ENCODE results near the gene CRP. TPM values are rescaled to one million over a fixed set of nuclear protein-coding genes. Genes with fewer than 3 reads are reported as not detected.

Gene CRP
- total and polyA plus RNA-seq, 2 of the 4 experiments (the other 2 are of a cell fraction) = not detected

DNA sequence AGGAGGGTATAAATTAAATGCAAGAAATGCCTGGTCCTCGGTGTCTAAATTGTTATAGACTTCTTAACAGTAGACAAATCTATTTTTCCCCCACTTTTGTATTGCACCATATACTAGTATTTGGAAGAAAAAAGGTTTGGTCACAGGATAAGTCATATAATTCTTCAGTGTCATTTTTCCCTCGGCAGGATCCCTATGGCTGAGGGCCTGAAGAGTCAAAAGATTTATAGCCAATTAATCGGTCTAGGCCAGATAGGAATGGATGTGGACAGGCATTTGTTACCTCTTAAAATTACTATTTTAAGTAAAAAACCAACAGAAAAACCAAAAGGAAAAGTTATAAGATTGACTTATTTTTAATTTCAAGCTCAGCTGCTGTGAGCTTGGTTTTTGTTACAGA, 45.6 kb downstream of the CRP start:
- ChIA-PET POLR2A (ENCODE audit: unreplicated experiment) (interaction anchor here (0.5 kb wide), 1 partner anchor 1276 kb away, joined by 15 read pairs; no protein-coding TSS in a partner anchor), CTCF (no interaction called here)
- H3K4me1 ChIP-seq (ENCODE audit: control insufficient read depth, insufficient read depth, low read length) = no peaks in the 10 kb centered on the region
- H2AK9ac ChIP-seq (replicated peaks; ENCODE audit: low read depth, low read length, poor library complexity) = no peak overlapping the region
- H3K36me3 ChIP-seq (ENCODE audit: control insufficient read depth, insufficient read depth, low read length) = no peaks in the 10 kb centered on the region
- H3K4me3 ChIP-seq (ENCODE audit: insufficient read depth, low read depth, low read length) = no peak overlapping the region
- no peaks in the 10 kb centered on the region for H3K9me1 ChIP-seq (ENCODE audit: insufficient read depth, low read length)
- H2BK120ac ChIP-seq (ENCODE audit: low read depth, low read length) = no peak overlapping the region
- H2AFZ ChIP-seq (replicated peaks; ENCODE audit: low read length, poor library complexity) = no peak overlapping the region
- DNase-seq = no peak
- no peak overlapping the region for H3K56ac ChIP-seq (ENCODE audit: extremely low read depth, insufficient read depth, low read length)
- intact Hi-C loops (cut with micrococcal nuclease) (no loop called here), dilution Hi-C loops (cut with HindIII; ENCODE audit: low sequenced_read_pairs, unreplicated experiment) (no loop called here), in situ Hi-C loops (cut with MboI; ENCODE audit: low sequenced_read_pairs) (no loop called here)
- no peaks in the 10 kb centered on the region; the same call in 1 of the 2 replicates for H3K9me3 ChIP-seq (ENCODE audit: control insufficient read depth, insufficient read depth, low read length)
- no peak overlapping the region for H2BK20ac ChIP-seq (ENCODE audit: low read depth, low read length)
- H3K4ac ChIP-seq (ENCODE audit: low read depth, low read length) = no peak overlapping the region
- H3K27me3 ChIP-seq (ENCODE audit: control insufficient read depth, insufficient read depth, low read length) = no peaks in the 10 kb centered on the region
- H4K5ac ChIP-seq (ENCODE audit: low read depth, low read length) = no peak overlapping the region
- H2BK5ac ChIP-seq (ENCODE audit: low read depth, low read length, poor library complexity, severe bottlenecking) = no peak overlapping the region
- no peak overlapping the region for H3K23ac ChIP-seq (ENCODE audit: low read depth, low read length)
- H3K4me2 ChIP-seq (ENCODE audit: low read depth, low read length) = no peak overlapping the region
- no peak overlapping the region for H3K27ac ChIP-seq (ENCODE audit: insufficient read depth, low read length)
- no peak overlapping the region for H2BK15ac ChIP-seq (ENCODE audit: low read depth, low read length)
- WGBS, 2 experiments (ENCODE audit: extremely low coverage in 2 of 2, insufficient read length in 1 of 2) = no CpG with 5 or more reads among the region's 3 CpGs
- no peak overlapping the region for H3K9ac ChIP-seq (ENCODE audit: low read depth, low read length)
- H3K18ac ChIP-seq (ENCODE audit: low read depth, low read length) = no peak overlapping the region
- no peak overlapping the region for H4K8ac ChIP-seq (ENCODE audit: low read depth in 2 of 2, low read length in 2 of 2)
- ATAC-seq (ENCODE audit: low read depth) = no peak
- no peak overlapping the region for H3K14ac ChIP-seq (replicated peaks; ENCODE audit: low read depth, low read length)
- H3K79me1 ChIP-seq (ENCODE audit: low read depth in 1 of 2, low read length in 2 of 2) = no peaks in the 10 kb centered on the region
- TF ChIP-seq, protein P1, sequence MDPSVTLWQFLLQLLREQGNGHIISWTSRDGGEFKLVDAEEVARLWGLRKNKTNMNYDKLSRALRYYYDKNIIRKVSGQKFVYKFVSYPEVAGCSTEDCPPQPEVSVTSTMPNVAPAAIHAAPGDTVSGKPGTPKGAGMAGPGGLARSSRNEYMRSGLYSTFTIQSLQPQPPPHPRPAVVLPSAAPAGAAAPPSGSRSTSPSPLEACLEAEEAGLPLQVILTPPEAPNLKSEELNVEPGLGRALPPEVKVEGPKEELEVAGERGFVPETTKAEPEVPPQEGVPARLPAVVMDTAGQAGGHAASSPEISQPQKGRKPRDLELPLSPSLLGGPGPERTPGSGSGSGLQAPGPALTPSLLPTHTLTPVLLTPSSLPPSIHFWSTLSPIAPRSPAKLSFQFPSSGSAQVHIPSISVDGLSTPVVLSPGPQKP (IDR thresholded peaks at IDR 0.05; ENCODE audit: borderline replicate concordance, low read depth, low read length) = no peak
- no peak for TF ChIP-seq MAFK (IDR thresholded peaks at IDR 0.05; ENCODE audit: low read depth, low read length)
- TF ChIP-seq CEBPB (IDR thresholded peaks at IDR 0.05; ENCODE audit: low read depth, low read length) = no peak
- TF ChIP-seq BHLHE40 (IDR thresholded peaks at IDR 0.05; ENCODE audit: low read depth, low read length) = no peak
- TF ChIP-seq NFE2L2 (IDR thresholded peaks at IDR 0.05; ENCODE audit: low read depth, low read length) = no peak
- no peak for TF ChIP-seq RFX5 (IDR thresholded peaks at IDR 0.05; ENCODE audit: low read depth, low read length)
- no peak for TF ChIP-seq CTCF (conservative IDR thresholded peaks at IDR 0.05; ENCODE audit: low read depth, low read length)
- TF ChIP-seq MAZ (IDR thresholded peaks at IDR 0.05; ENCODE audit: borderline replicate concordance, low read depth, low read length) = no peak
- no peak for TF ChIP-seq FOS (IDR thresholded peaks at IDR 0.05; ENCODE audit: low read depth, low read length)
- no peak for TF ChIP-seq POLR2A (IDR thresholded peaks at IDR 0.05; ENCODE audit: low read depth, low read length)
- TF ChIP-seq SMC3 (IDR thresholded peaks at IDR 0.05; ENCODE audit: low read depth, low read length) = no peak
- H4K20me1 ChIP-seq (ENCODE audit: insufficient read depth, low read length) = no peaks in the 10 kb centered on the region
- H2AK5ac ChIP-seq (ENCODE audit: low read depth, low read length) = no peak overlapping the region
- no peak overlapping the region for H4K91ac ChIP-seq (ENCODE audit: insufficient read depth, low read depth, low read length)
- no TSS peak for BruUV-seq (replicated peaks)

All from IMR-90 (cell line).